Measurements from ENCODE around the gene MAB21L3. TPM values are rescaled to one million over a fixed set of nuclear protein-coding genes. Genes with fewer than 3 reads are reported as not detected.

The MAB21L3 gene
- total RNA-seq, 1 donor from 2014 or later = 0.52 TPM

DNA sequence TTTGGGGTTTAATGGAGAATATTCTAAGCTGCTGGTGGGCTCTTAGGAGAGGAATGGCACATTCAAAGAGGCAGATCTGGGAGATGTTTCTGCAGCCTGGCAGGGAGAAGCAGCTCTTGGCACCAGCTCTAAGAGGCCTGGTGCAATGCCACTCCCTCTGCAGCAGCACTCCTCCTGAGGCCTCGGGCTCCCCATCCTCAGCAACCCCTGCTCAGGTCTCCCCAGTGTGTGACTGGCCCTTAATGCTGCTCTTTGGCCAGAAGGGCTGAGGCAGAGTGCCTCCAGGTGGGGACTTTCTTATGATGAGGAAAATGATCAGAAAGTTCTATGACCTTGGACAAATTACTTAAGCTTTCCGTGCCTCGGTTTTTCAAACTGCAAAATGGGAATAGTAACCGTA lies 55.5 kb downstream of the MAB21L3 start:
- TF ChIP-seq, protein P1, sequence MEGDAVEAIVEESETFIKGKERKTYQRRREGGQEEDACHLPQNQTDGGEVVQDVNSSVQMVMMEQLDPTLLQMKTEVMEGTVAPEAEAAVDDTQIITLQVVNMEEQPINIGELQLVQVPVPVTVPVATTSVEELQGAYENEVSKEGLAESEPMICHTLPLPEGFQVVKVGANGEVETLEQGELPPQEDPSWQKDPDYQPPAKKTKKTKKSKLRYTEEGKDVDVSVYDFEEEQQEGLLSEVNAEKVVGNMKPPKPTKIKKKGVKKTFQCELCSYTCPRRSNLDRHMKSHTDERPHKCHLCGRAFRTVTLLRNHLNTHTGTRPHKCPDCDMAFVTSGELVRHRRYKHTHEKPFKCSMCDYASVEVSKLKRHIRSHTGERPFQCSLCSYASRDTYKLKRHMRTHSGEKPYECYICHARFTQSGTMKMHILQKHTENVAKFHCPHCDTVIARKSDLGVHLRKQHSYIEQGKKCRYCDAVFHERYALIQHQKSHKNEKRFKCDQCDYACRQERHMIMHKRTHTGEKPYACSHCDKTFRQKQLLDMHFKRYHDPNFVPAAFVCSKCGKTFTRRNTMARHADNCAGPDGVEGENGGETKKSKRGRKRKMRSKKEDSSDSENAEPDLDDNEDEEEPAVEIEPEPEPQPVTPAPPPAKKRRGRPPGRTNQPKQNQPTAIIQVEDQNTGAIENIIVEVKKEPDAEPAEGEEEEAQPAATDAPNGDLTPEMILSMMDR (conservative IDR thresholded peaks at IDR 0.05; ENCODE audit: low read depth, low read length) = no peak
- no peak for DNase-seq (ENCODE audit: low read depth)
- H3K4me3 ChIP-seq (ENCODE audit: low read depth, low read length) = no peak overlapping the region

DNA sequence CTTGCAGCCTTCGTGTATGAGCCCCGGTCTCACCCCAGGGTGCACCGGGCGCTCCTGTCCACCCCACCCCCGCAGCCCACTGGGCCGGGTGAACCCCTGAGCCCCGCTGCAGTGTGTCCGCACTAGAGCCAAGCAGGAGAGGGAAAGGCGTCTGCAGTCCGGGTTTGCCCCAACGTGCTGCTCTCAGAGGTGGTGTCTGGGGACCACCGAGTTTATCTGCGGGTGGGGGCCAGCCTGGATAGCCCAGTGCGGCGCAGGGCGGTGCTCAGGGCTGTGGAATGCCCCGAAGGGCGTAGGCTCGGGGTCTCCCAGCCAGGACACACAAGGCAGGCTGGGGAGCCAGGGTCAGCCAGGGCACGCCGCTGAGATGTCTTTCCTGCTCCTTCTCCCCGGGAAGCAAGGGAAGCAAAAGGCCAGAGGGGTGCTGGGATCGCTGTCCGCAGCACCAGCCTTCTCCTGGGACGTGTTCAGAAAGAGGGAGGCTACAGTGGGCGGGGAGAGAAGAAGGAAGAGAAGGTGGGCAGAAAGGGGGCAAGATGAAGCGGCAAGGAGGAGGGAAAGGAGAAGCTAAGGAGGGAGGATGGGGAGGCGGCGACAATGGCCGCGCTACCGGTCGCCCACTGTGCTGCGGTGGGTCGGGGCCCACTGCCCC lies 56.6 kb downstream of the MAB21L3 start:
- peak overlapping the region; percentile 71 for H3K4me3 ChIP-seq (ENCODE audit: low read depth, low read length)
- DNase-seq (ENCODE audit: low read depth) = no peak
- TF ChIP-seq, protein P1 (conservative IDR thresholded peaks at IDR 0.05; ENCODE audit: low read depth, low read length) = no peak

DNA sequence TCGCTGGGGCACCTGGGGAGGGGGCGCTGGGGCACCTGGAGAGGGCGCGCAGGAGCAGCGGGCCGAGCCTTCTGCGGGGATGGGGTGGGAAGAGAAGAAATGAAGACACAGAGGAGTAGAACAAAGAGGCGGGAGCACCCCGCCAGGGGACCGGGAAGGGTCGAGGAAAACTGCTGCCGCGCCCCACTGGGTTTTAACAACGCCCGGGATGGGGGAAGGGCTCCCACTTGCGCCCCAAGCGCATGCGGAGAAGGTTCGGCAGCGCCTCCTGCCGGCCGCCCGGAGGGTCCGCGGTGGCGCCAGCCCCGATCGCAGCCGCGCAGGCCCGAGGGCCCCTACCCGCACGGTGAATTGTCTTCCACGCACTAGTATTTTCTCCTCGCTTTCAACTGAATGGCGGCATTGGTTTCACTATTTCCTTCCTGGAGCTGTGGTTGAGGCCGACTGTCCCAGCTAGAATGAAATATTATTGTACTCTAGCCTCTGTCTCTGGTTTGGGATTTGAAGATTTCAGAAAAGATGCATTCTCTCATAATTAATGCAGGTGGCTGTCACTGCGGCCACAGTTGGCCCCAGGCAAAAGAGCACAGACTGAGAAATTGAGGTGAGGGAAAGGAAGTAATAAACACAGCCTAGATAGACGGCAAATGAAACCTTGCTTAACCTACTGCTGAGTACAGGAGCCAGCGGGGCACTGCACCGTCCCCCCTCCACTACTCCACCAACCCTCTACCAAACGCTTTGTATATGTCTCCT lies 57.3 kb downstream of the MAB21L3 start:
- no peak for DNase-seq (ENCODE audit: low read depth)
- peak overlapping the region; percentile 71 for H3K4me3 ChIP-seq (ENCODE audit: low read depth, low read length)

DNA sequence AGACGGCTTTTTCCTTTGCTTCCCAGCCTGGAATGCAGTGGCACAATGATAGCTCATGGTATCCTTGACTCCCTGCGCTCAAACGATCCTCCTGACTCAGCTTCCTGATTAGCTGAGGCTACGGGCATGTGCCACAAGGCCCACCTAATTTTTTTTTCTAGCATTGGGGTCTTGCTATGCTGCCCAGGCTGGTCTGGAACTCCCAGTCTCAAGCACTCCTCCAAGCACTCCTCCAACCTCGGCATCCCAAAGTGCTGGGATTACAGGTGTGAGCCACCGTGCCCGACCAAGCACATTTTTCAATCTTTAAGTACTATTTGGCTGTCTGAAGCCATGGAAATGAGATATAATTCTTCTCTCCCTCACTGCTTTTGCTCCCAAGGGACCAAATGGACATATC lies 58.7 kb downstream of the MAB21L3 start:
- TF ChIP-seq, protein P1 (conservative IDR thresholded peaks at IDR 0.05; ENCODE audit: low read depth, low read length) = no peak
- no peak for DNase-seq (ENCODE audit: low read depth)
- H3K4me3 ChIP-seq (ENCODE audit: low read depth, low read length) = no peak overlapping the region

More for the DNA sequence above, 57.3 kb downstream of the MAB21L3 start:
- TF ChIP-seq, protein P1 (conservative IDR thresholded peaks at IDR 0.05; ENCODE audit: low read depth, low read length) = peak; percentile 85

DNA sequence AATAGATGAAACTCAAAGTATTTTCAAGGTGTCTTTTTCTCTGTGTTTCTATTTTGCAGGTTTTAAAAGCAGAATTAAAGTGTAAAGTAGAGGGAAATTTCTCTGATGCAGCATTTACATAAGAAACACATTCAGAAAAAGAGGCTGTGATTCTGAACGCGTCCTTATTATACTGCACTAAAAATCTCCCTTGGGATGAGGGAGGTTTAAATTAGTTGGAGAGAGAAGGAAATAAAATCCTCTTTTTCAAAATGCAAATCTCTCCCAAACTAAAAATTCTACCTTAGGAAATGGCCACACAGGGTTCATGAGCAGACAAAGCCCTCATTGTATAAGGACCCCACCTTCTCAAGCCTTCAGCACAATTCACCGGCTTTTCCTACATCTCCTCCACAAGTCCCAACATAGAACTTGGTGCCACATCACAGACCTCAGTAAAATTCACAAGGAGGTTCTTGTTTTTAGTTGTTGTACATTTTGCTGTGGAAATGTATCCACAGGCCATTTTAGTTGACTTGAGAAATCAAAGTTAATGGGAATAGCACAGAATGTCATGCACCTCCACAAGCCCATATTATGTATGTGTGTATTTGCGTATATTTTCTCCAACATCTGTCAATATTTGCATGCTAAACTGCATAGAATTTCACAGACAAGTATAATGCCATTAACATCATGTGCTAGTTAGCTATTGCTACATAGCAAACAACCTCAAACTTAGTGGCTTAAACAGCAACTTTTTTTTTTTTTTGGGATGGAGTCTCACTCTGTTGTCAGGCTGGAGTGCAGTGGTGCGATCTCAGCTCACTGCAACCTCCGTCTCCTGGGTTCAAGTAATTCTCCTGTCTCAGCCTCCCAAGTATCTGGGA lies 59.8 kb downstream of the MAB21L3 start:
- TF ChIP-seq, protein P1 (conservative IDR thresholded peaks at IDR 0.05; ENCODE audit: low read depth, low read length) = no peak
- no peak overlapping the region for H3K4me3 ChIP-seq (ENCODE audit: low read depth, low read length)
- no peak for DNase-seq (ENCODE audit: low read depth)

DNA sequence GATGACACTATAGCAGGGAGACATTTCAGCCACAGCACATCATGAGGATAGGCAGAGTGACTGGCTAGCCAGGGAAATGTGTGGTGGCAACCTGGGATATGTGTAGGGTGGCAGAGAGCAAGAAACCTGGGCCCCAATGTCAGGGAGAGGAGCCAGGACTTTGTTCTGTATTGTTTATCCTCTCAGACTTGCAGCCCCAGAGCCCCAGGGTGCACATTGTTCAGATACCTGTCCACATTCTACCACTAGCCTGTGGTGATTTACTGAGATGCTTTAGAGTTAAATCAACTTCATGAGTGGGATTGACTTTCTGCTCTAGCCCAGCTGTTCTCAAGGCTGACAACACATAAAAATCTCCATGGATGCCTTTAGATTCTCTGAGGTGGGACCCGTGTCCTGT lies 61.5 kb downstream of the MAB21L3 start:
- no peak for DNase-seq (ENCODE audit: low read depth)
- H3K4me3 ChIP-seq (ENCODE audit: low read depth, low read length) = no peak overlapping the region
- TF ChIP-seq, protein P1 (conservative IDR thresholded peaks at IDR 0.05; ENCODE audit: low read depth, low read length) = no peak

All from epithelial cell of proximal tubule (primary cell).